HG03064 (cell line): ENCODE data around the gene CERT1.
A peak's percentile ranks its signal among the peaks of the same experiment; 100 is the strongest.

Experiments used
- ATAC-seq: cut with Tn5 transposase; IDR thresholded peaks from one replicate; pipeline ENCODE4 v1.9.1; 2021; ENCODE audit warnings: low read depth; ENCODE audit not compliant: unreplicated experiment

Gene CERT1

DNA sequence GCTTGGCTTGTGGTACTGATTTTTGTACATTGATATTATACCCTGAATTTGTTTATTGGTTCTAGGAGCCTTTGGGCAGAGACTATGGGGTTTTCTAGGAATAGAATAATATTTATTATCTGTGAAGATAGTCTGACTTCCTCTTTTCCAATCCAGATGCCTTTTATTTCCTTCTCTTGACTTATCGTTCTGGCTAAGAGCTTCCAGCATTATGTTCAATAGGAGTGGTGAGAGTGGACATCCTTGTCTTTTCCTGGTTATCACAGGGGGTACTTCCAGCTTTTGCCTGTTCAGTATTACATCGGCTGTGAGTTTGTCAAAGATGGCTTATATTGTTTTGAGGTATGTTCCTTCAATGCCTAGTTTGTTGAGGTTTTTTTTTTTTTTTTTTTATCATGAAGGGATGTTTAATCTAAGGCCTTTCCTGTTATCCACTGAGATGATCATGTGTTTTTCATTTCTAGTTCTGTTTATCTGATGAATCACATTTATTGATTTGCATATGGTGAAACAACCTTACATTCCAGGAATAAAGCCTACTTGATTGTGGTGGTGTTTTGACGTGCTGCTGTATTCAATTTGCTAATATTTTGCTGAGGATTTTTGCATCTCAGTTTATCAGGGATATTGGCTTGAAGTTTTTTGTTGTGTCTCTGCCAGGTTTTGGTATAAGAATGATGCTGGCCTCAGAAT lies 77.5 kb downstream of the CERT1 start:
- ATAC-seq: no peak

DNA sequence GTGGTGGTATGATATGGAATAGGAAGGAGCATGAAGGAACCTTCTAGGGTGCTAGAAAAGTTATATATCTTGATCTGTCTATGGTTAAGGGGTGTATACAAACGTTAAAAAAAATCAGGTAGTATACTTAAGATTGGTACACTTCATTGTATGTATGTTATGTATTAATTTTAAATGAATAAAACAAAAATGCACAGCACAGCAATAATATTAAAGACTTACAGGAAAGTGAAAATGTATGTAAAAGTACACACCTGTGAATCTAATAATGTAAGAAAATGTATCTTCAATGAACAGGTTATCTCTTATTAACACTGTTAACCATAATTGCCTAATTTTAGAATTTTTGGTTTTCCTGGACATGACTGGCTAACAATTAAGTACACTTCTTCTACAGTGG lies 97.2 kb downstream of the CERT1 start:
- no peak for ATAC-seq

DNA sequence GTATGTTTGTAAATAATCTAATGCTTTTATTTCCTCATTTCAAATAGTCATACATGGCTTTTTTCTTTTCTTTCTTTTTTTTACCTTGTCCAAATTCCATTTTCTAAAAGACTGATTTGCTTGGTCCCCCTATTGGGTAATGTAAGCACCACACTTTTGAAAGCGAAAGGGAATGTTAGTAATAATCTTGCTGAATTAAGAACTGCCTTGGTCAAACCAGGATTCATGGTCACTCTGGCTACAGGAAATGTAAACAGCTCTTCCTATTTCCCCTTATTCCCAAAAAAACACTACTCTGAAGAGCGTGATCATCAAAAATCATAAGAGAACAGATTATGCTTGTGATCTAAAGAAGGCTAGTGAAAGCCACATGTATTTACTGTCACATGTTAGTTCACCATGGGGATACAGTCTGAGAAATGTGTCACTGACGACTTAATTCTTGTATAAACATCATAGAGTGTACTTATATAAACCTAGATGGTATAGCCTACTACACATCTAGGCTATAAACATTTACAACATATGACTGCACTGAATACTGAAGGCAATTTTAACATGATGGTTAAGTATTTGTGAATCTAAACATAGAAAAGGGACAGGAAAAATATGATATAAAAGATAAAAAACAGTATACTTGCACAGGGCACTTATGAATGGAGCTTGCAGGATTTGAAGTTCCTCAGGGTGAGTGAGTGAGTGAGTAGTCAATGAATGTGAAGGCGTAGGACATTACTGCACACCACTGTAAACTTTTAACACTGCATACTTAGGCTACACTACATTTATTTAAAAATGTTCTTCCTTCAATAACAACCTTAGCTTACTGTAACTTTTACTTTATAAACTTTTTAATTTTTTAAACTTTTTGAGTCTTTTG lies 99.1 kb downstream of the CERT1 start:
- no peak for ATAC-seq

- no peak for ATAC-seq
Observed at GRCh38 chr5:75405296-75405695, 106.1 kb downstream of the CERT1 start.

- no peak for ATAC-seq
Observed at GRCh38 chr5:75395277-75395676, 116.2 kb downstream of the CERT1 start.

DNA sequence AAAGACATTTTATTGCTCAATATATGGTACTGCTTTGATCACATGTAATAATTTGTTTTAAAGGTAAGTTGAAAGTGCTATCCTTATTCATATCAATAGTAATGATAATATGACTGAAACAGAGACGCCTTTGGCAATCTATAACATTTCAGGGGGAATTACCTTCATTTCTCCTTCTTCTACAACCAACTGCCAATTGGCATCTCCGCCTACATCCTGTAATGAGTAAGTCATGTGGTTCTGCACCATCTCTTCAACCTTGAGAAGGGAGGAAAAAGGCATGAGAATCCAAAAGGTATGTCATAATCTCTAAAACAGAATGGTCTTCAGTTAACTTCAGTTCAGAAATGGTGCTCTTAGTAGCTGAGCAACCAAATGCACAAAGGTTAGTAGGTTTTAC lies 122.0 kb downstream of the CERT1 start:
- ATAC-seq: no peak

GRCh38 chr5:75387806-75388205 lies 123.6 kb downstream of the CERT1 start:
- ATAC-seq: no peak

- ATAC-seq: no peak
Observed at GRCh38 chr5:75384218-75384617, 127.2 kb downstream of the CERT1 start.

- no peak for ATAC-seq
Observed at GRCh38 chr5:75381456-75381855, 130.0 kb downstream of the CERT1 start.

DNA sequence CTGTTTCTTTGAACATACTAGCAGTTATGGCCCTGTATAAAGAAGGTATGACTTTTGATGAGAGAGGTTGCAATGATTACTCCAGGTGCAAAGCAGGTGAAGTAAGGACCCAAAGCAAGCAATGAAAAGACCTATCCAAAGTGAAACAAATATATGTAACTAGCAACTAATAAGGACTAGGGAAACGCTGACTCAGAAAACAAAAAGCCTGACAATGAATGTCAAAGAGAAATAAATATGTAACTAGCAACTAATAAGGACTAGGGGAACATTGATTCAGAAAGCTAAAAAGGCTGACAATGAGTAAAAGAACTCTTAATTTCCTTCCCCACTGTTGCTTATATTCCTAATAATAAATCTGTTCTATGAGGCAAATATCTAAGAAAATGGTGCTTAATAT lies 131.3 kb downstream of the CERT1 start:
- no peak for ATAC-seq

DNA sequence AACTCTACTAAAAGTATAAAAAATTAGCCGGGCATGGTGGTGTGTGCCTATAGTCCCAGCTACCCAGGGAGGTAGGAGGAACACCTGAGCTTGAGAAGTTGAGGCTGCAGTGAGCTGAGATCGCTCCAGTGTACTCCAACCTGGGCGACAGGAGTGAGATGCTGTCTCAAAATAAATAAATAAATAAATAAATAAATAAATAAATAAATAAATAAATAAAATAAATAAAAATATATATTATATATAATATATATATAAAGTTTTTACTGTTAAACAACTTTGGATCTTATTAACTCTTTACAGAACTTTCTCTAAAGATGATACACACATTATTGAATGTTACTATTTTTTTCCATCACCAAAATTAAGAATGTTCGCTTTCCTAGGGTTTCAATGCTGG lies 136.0 kb downstream of the CERT1 start:
- ATAC-seq: no peak

- no peak for ATAC-seq
Observed at GRCh38 chr5:75374394-75374814, 137.0 kb downstream of the CERT1 start.

GRCh38 chr5:75373862-75374261 lies 137.6 kb downstream of the CERT1 start:
- no peak for ATAC-seq

- ATAC-seq: no peak
Observed at GRCh38 chr5:75368391-75368790, 143.0 kb downstream of the CERT1 start.

DNA sequence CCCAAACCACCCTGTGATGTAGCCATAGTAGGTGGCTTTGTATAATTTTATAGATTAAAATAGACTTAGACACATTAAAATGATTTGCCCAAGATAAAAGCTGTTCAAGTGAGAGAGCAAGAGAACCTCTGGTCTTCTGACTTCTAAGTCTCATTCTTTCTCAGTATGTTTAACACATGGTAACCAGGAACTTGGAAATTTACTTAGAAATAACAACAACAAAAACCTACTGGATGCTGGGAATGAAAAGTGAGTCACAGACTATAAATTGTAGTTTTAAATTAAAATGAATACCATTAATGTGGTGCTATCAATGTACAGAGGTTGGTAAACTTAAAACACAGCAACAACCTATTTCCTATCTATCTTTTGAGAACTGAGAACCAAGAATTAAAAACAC lies 144.0 kb downstream of the CERT1 start:
- ATAC-seq: no peak

DNA sequence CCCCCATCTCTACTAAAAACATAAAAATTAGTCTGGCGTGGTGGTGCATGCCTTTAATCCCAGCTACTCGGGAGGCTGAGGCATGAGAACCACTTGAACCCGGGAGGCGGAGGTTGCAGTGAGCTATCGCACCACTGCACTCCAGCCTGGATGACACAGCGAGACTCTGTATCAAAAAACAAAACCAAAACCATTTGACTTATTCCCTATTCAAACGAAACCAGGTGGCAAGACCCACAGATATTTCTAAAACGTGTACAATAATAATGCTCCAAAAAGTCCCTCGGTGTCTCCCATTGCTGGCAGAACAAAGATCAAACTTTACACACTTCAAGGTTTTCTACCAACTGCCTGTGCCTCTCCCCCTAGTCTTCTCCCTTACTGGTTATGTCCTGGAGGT lies 144.6 kb downstream of the CERT1 start:
- peak; percentile 80 for ATAC-seq

- no peak for ATAC-seq
Observed at GRCh38 chr5:75365740-75366139, 145.7 kb downstream of the CERT1 start.

DNA sequence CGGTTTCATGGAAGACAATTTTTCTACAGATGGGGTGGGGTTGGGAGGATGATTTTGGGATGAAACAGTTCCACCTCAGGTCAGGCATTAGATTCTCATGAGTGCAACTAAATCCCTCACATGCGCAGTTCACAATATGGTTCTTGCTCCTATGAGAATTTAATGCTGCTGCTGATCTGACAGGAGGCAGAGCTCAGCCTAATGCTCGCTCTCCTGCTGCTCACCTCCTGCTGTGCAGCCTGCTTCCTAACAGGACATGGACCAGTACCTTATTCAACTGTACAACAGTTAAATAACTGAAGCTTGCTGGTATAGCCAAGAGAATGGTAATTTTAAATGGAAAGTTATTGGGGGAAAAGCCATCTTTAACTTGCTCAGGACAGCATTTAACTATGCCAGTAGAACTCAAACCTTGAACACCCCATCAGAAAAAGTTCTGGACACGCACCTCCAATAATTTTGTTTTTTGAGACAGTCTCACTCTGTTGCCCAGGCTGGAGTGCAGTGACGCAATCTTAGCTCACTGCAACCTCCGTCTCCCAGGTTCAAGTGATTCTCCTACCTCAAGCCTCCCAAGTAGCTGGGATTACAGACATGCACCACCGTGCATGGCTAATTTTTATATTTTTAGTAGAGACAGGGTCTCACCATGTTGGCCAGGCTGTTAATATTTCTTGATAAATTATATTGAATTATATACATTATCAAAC lies 146.7 kb downstream of the CERT1 start:
- no peak for ATAC-seq

DNA sequence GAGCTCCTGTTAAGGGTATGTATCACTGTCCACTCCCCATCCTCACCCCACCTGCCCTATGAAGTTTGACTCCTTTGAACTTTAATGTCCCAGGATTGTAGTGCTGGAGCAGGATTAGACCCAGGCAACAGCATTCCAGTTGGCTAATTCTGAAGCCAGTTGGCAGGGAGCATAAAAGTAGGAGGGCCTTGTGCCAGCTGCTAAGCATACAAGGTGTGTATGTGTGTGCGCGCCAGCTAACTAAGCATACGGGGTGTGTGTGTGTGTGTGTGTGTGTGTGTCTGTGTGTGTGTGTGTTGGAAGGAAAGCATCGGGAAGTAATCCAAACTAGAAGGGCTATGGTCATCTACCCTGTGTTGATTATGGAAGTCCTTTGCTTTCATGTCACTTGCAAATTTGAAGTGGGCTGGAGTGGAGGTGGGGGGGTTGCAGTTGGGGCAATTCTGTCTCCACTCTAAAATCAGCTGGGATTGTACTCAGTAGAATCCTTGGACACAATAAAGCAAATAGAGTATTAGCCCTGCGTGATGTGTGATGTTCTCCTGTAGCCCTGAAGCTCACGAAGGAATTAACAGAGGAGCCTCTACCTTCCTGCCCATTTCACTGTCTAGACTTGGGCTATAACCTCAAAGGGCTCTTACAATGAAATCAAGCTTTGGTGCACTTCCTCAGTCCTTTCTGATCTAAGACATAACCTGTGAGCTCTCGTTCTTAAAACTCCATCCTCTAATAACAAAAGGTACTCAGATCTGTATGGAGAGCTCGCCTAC lies 147.5 kb downstream of the CERT1 start:
- ATAC-seq: no peak

DNA sequence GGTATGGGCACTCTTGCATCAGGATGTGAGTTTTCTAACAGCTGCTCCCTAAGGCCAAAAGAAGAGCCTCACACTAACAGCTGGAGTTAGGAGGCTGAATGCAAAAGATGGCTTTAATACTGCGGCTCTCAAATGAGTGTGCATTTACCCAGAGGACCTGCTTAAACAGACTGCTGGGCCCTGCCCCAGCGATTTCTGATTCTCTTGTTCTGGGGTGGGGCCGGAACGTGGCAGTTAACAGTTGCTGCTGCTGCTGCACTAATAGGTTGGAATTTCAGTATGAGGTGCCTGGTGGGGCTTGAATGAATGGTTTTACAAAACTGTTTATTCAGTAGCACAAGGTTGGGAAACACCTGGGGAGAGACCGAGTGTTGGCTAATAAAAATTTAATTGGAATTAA lies 148.3 kb downstream of the CERT1 start:
- no peak for ATAC-seq
